ENCODE measurements around the gene TSPAN7. TPM values are rescaled to one million over a fixed set of nuclear protein-coding genes. Genes with fewer than 3 reads are reported as not detected.

Gene TSPAN7
- total RNA-seq, 2 experiments from 2014 or later: 0.50 to 0.74 TPM

DNA sequence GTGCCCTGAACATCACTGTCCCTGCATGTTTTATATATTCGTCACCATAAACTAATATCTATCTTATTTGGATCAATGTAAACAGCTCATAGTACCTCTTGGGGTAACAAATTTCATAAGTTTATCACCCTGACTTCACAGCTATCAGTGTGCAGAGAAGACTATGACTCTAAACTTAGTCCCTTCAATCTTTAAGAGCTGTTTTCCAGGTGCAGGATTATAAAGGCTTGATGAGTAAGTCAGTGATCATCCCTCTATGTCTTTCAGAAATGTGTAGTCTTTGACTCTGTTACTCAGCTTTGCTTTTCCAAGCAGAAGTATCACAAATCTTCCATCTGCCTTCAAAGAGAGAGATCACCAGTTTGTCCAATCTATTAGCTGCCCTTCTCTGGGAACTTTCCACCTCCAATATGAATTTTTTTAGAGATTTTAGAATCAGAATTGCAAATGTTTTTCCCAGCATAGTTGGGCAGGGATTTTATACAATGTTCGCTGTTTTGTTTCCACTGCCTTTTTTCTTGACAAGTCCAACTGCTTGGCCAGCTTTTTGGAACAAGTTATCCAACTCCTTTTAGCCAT, 45.1 kb upstream of the TSPAN7 start:
- Mint-ChIP-seq H3K4me1 (ENCODE audit: low read depth) (no peaks in the 10 kb centered on the region), H3K36me3 (ENCODE audit: low read depth) (no peaks in the 10 kb centered on the region), H3K9me3 (no peaks in the 10 kb centered on the region), H3K27me3 (no peaks in the 10 kb centered on the region), H3K27ac (no peak overlapping the region), H3K4me3 (no peak overlapping the region)
- ChIA-PET CTCF (interaction anchor here (0.6 to 1.0 kb wide), 2 partner anchors 75 to 111 kb away, joined by 3 read pairs; no protein-coding TSS in a partner anchor), POLR2A (no interaction called here)
- DNase-seq (no peak), ATAC-seq (no peak)
- intact Hi-C loops (cut with micrococcal nuclease): no loop called here
- TF ChIP-seq, protein P1, sequence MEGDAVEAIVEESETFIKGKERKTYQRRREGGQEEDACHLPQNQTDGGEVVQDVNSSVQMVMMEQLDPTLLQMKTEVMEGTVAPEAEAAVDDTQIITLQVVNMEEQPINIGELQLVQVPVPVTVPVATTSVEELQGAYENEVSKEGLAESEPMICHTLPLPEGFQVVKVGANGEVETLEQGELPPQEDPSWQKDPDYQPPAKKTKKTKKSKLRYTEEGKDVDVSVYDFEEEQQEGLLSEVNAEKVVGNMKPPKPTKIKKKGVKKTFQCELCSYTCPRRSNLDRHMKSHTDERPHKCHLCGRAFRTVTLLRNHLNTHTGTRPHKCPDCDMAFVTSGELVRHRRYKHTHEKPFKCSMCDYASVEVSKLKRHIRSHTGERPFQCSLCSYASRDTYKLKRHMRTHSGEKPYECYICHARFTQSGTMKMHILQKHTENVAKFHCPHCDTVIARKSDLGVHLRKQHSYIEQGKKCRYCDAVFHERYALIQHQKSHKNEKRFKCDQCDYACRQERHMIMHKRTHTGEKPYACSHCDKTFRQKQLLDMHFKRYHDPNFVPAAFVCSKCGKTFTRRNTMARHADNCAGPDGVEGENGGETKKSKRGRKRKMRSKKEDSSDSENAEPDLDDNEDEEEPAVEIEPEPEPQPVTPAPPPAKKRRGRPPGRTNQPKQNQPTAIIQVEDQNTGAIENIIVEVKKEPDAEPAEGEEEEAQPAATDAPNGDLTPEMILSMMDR (IDR thresholded peaks at IDR 0.05): no peak

DNA sequence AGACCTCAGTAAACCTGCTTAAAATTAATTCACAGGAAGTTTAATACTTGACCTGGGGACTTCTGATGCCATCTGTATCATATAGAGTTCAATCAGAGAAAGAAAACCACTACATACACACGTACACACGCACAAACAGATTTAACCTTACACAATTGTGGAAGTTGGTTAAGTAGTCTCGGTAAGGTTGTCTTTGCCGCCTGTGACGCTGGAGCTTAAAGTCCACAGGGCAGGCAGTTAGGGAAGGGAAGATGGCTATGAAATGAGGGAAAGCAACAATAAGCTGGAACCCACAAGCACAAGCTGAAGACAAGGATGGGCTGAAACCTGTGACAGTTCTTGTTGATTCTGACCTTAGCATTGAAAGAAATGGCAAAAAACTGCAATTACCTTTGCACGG, 41.7 kb upstream of the TSPAN7 start:
- DNase-seq (no peak), ATAC-seq (no peak)
- TF ChIP-seq, protein P1 (IDR thresholded peaks at IDR 0.05): no peak
- POLR2A ChIA-PET: no interaction called here
- Mint-ChIP-seq H3K9me3 (no peaks in the 10 kb centered on the region), H3K36me3 (ENCODE audit: low read depth) (no peaks in the 10 kb centered on the region), H3K27me3 (no peaks in the 10 kb centered on the region), H3K4me1 (ENCODE audit: low read depth) (no peaks in the 10 kb centered on the region), H3K27ac (no peak overlapping the region), H3K4me3 (no peak overlapping the region)
- intact Hi-C loops (cut with micrococcal nuclease): no loop called here
- CTCF ChIA-PET: no interaction called here

DNA sequence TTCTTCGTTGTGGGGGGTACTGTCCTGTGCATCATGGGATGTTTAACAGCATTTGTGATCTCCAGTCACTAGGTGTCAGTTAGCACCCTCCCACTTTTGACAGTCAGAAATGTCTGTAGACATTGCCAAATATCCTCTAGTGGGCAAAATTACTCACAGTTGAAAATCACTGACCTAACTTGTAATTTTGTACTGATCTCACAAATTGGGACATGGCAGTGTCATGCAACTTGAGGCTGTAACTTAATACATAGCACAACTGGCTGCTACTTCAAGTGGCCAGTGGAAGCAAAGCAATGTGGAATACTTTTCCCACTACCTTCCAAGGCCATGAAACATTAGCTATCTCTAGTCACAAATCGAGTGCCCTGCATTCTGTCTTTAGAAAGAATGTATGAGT, 23.2 kb upstream of the TSPAN7 start:
- peaks cover 2% of the 10 kb centered on the region for H3K9me3 Mint-ChIP-seq
- POLR2A ChIA-PET: no interaction called here
- H3K36me3 Mint-ChIP-seq (ENCODE audit: low read depth): no peaks in the 10 kb centered on the region
- H3K4me1 Mint-ChIP-seq (ENCODE audit: low read depth): no peaks in the 10 kb centered on the region
- CTCF ChIA-PET: no interaction called here
- no peaks in the 10 kb centered on the region for H3K27me3 Mint-ChIP-seq
- TF ChIP-seq, protein P1 (IDR thresholded peaks at IDR 0.05): no peak
- H3K27ac Mint-ChIP-seq: no peak overlapping the region
- intact Hi-C loops (cut with micrococcal nuclease): no loop called here
- no peak for ATAC-seq
- no peak for DNase-seq
- no peak overlapping the region for H3K4me3 Mint-ChIP-seq

DNA sequence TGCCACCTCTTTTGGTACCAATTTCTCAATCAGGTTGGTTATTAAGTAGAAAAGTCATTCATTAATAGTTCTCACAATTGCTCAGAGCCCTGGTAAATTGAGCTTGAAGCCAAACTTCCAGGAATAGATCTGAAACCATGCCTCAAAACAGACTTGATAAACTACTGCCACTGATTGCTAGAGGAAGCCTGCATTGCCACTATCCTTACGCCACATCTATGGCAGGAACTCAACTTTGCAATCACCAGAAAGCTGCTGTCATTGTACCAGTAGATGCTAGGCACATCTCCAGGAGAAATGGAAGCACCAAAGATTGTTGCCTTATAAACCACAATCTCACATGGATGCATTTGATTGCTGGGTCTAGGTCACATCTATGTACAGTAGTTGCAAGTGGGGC, 21.6 kb upstream of the TSPAN7 start:
- TF ChIP-seq, protein P1 (IDR thresholded peaks at IDR 0.05): no peak
- H3K36me3 Mint-ChIP-seq (ENCODE audit: low read depth): no peaks in the 10 kb centered on the region
- no peak overlapping the region for H3K4me3 Mint-ChIP-seq
- intact Hi-C loops (cut with micrococcal nuclease): no loop called here
- H3K9me3 Mint-ChIP-seq: peaks cover 2% of the 10 kb centered on the region
- H3K4me1 Mint-ChIP-seq (ENCODE audit: low read depth): no peaks in the 10 kb centered on the region
- H3K27ac Mint-ChIP-seq: no peak overlapping the region
- ATAC-seq (no peak), DNase-seq (no peak)
- H3K27me3 Mint-ChIP-seq: no peaks in the 10 kb centered on the region
- ChIA-PET POLR2A (no interaction called here), CTCF (no interaction called here)

DNA sequence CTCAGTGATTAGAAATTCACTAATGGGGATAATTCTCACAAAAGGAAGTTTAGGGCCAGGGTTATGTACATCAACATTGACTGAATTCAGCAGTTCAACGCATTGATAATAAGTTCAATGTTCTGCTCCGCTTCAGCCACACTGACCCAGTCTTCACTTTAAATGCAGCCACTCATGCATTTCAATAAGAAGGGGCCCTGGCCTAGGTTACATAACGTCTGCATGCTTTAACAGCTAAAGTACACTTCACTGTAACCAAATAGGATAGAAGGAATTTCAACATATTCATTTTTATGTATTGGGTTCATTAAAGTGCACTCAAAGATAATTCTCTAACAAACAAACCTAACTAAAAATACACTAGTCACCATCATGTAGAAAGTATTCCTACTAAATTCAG, 12.8 kb upstream of the TSPAN7 start:
- H3K27ac Mint-ChIP-seq: no peak overlapping the region
- TF ChIP-seq, protein P1 (IDR thresholded peaks at IDR 0.05): no peak
- H3K4me1 Mint-ChIP-seq (ENCODE audit: low read depth): no peaks in the 10 kb centered on the region
- CTCF ChIA-PET: no interaction called here
- H3K9me3 Mint-ChIP-seq: no peaks in the 10 kb centered on the region
- no peaks in the 10 kb centered on the region for H3K27me3 Mint-ChIP-seq
- H3K36me3 Mint-ChIP-seq (ENCODE audit: low read depth): no peaks in the 10 kb centered on the region
- POLR2A ChIA-PET: no interaction called here
- DNase-seq: no peak
- ATAC-seq: no peak
- intact Hi-C loops (cut with micrococcal nuclease): no loop called here
- H3K4me3 Mint-ChIP-seq: no peak overlapping the region

Measured in activated CD8-positive, alpha-beta T cell treated with anti-CD3 and anti-CD28 coated beads for 36 hours (primary cell).